A172 (cell line): ENCODE data around the gene RFTN1. TPM values are rescaled to one million over a fixed set of nuclear protein-coding genes. Genes with fewer than 3 reads are reported as not detected.
A peak's percentile ranks its signal among the peaks of the same experiment; 100 is the strongest.

Source experiments
- DNase-seq: peaks from one replicate; pipeline ENCODE4 v3.0.0-alpha.2; 2015; ENCODE audit warnings: low spot score
- total RNA-seq: library from RNA; depleted of rRNA; stranded (reverse); fragments of >200 nt; shearing (Covaris generic); gene quantifications from 2 replicates; pipeline ENCODE4 v1.2.3, GENCODE V29; 2014

The RFTN1 gene
- total RNA-seq, 1 experiment from 2014 or later = 52.1 TPM

DNA sequence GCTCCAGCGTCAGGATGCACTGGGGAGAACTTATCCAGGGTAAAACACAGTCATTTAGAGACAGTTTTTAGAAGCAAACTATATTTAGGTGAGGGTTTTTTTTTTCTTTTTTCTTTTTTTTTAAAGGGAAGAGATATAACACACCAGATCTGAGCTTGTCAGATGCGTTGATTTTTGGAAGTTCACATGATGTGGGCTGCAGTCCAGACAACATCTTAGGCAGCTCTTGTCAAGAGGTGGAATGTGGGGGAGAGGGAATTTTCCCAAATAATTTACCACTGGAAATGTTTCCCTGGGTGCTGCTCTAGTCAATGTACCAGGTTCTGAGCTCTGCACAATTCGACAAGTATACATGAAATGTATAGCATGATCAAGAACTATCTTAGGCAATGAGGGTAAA lies 155.2 kb downstream of the RFTN1 start:
- no peak for DNase-seq

DNA sequence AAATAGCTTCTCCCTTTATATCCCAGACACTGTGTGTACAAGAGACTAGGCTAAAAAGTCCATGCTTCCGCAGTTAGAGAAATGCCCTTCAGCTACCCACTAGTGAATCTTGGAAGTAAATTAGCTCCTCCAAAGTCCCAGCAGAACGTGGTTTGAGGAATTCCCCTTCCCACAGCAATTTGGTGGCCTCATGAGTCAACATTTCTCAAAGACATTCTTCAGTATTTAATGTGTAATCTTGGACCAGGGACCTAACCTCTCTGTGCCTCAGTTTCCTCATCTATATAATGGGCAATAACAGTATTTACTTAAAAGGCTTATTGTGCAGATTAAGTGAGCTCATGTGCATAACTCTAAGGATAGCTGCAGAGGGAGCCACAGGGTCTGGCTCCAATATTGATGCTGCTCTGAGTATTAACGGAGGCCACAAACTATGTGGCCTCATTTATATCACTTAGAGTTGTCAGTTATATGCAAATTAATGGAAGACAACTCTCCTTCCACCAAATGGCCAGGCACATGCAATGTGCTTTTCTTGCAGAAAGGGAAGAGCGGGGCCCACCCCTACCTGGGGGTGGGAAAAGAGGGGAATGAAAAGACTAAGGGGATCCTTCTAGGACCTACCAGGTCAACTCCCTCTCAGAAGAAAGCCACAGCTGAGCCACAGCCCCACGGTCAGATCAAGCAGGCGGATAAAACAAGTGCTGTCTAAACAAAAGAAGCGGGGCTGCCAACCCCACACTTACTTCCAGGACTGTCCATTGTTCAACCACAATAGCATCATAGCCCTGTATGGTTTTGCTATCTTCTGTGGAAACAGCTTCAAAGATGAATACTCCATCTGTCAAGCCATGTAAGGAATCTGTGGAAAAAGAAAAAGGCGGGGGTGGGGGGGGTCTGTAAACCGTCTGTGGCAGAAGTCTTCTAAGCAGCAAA lies 156.0 kb downstream of the RFTN1 start:
- no peak for DNase-seq

DNA sequence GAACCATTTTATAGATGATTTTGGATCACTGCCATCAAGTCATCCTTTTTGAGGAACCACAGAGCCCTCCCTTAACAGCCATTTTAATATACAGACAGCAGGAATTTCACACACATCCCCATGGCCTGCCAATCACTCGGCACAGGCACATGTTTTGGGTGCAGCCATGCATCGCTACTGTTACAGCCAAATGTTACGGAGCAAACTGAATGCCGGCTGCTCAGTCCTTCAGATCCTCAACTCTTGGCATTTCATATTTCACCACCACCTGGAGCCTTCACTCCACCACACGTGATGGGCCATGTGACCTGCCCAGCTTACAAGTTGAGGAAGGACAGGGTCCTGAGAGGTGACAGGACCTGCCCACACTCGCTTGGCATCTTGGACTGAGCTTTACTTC lies 157.7 kb downstream of the RFTN1 start:
- no peak for DNase-seq

DNA sequence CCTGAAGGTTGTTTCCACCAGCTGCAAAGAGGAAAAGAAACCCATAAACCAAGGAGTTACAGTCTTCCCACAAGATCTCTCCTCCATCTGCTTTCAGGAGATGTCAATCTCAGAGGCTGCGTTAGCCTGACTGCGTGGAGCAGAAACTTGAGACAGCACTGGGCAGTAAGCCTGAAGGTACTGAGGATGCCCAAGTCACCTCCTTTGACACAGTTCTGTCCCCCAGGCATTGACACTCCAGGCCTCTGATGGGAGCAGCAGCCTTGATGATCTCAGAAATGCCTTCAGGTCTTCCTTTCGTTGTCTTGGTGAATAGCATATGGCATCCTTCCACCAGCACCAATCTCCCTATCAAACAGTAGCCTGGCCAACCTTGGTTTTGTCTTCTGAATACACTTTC lies 159.2 kb downstream of the RFTN1 start:
- no peak for DNase-seq

DNA sequence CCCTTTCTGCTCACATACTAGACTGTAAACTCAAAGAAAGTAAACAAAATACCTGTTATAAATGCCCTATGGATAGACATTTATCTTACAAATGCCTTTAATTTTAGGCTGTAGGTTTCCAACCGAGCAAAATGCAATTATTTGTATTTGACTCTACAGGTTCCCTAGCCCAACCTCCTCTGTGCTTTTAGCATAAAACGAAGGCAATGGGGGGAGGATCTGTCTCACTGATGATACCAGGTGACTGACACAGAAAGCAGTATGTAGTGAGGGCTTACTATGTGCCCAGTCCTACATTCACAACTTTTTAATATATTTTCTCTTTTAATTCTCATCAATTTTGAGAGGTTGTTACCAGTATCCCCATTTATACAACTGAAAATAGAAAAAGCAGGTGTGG lies 161.1 kb downstream of the RFTN1 start:
- no peak for DNase-seq

DNA sequence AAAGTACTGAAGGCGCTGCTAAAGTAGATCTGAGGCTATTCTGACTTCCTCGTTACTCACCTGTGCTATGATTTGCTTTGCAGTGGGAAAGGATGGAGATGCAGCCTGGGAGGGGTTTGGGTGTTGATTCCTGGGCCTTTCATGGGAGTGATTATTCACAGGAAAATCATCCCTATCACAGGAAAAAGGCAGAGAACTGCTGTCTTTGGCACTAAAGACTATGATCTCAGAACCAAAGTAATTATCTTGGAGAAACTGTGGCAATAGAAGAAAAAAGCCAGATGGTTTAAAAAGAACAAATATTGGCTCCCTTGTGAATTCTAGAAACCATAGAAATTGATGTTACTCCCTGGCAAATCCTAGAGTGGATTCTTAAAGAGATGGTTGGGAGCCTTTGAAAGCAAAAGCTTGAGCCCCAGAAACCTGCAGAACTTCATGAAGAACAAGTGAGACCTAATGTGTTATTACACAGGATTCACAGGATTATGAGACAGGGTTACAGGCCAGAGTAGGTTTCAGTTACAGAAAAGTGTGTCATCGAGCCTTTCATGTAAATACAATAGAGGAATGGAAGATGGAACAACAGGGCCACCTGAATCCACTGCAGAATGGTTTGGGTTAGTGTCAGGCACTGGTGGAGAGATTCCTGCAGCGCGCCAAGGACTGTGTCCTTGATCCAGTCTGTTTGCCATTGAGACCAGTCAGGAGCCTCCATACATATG lies 162.7 kb downstream of the RFTN1 start:
- no peak for DNase-seq

DNA sequence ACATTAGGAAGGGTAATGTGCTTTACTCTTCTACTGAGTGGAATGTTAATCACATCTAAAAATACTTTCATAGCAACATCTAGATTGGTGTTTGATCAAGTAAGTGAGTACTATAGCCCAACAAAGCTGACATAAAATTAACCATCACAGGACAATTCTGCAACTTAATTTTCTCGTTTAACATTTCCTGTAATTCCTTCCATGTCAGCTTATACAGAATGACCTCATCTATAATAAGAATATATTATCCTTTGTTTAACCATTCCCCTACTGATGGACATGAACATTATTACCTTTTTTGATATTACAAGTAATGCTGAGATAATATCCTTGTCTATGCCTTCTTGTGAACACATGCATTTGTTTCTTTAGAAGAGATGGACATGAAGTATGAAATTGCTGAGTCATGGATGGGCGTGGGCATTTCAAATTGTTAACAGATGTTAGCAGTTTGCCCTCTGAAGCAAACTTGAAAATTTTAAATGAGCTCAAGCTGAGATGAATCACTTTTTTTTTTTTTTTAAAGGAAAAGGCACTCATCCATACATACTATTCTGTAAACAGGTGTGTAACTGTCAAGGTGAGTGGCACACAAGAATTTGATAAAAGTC lies 163.4 kb downstream of the RFTN1 start:
- peak; percentile 40 for DNase-seq

DNA sequence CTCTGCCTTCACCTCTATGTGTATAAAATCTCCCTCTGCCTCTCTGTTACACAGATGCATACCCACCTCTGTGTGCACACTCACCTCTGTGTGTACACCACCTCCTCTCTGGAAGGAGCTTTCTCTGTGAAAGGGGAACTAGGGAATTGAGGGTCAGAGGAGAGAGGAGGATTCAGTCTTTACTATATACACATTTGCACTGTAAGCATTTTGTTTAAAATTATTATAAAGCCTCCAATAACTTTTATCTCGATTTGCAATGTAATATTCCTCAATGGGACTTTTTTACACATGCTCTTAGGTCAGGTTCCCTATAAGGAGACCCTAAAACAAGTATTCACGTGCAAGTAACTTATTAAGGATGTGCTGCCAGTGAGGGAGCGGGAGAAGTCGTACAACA lies 166.0 kb downstream of the RFTN1 start:
- DNase-seq = no peak

DNA sequence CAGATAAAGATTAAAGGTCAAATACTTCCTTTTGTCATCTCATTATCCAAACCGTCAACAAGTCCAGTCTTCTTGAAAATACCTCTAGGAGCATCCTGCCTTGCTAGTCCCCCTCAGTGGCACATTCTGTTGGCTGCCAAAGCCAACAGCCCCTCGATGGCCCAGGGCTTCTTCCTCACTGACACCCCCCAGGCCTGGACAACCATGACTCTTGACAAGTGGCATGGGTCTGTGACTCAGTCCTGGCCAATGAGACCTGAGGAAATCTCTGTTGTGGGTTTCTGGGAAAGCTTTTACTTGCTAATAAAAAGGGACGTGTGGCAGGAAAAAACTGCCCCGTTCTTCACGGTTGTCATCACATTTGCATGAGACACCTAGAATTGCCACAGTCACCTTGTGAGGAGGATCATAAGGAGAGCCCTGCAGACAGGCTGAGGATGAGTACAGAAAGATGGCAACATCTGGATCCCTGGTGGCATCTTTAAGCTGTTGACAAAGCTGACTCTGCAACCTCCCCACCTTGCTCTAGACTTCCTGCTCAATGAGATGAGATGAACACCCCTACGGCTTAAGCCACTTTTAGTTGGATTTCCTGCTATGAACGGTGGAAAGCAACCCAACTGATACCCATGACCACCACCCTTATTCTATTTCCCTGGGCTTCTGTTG lies 167.0 kb downstream of the RFTN1 start:
- no peak for DNase-seq

DNA sequence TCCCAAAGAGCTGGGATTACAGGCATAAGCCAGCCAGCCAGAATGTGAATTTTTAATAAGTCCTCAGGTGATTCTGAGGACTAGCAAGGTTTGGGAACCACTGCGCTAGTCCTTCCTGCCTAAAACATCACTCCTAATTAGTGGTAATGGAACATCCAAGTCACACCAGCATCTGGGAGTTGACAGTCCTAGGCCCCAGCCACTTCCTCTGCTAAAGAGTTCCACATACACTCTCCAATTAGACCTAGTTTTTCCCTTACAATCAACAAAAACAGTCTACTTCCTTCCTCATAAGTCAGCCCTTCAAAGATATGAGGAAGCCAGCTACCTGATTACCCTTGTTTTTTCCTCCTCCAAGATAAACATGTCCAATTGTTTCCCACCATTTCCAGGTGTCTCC lies 170.4 kb downstream of the RFTN1 start:
- no peak for DNase-seq

DNA sequence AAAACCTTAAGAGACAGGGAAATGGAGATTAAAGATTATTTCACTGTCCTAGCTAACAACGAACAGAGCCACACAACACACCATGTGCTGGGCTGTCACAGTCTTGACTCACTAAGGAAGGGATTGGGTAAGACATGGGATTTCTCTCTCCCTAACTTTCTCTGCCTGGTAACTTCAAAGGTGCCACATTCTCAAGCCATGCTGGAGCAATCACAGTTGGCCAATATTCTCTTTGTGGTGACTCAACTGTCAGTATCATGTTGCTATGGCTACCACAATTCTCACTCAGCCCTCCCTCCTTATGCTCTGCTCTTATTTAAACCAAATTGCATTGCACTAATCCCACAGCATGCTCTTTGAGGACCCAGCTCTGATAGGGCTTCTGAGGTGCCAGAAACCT lies 174.5 kb downstream of the RFTN1 start:
- DNase-seq = peak; percentile 72

DNA sequence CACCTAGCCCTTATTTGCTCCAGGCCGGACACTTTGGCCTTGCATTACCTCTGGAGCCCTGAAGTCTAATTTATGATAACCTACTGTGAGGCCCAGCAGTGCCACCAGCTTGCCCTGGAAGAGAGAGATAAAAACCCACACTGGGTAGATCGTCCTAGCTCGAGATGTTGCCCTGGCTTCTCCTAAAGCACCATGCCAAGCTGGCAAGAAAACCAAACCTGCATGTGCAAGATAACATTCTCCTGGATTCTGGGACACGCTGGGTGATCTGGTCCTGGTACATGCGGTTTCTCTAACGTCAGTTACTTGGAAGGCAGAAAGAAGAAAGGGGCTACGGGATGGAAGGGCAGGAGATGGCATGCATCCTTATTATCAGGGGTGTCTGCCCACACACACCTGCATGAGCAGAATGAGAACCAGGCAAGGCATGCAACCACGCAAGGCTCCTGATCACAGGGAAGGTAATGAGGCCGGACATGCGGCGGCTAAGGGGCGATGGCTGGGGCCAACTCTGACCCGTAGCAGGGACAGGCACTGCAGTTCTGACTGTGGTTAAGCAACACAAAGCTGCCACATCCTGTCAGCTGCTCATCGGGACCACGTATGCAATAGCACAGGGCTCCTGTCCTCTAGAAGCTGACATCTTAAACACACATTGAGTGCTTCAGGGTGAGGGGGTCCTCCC lies 175.5 kb downstream of the RFTN1 start:
- no peak for DNase-seq

DNA sequence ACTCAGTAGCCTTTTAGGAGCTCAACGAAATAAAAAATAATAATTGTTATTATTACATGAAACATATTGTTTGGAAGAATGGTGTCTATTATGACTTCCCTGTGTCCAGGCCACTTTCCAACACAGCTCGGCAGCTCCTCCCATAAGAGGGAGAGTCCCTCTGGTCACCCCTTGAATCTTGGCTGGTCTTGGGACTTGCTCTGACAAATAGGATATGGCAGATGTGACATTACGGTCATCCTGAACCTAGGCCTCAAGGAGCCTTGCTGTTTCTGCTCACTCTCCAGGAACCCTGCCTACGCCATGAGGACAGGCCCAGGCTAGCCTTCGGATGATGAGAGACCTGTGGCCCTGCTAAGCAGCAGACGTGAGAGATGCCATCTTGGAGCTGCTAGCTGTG lies 176.7 kb downstream of the RFTN1 start:
- DNase-seq = no peak

DNA sequence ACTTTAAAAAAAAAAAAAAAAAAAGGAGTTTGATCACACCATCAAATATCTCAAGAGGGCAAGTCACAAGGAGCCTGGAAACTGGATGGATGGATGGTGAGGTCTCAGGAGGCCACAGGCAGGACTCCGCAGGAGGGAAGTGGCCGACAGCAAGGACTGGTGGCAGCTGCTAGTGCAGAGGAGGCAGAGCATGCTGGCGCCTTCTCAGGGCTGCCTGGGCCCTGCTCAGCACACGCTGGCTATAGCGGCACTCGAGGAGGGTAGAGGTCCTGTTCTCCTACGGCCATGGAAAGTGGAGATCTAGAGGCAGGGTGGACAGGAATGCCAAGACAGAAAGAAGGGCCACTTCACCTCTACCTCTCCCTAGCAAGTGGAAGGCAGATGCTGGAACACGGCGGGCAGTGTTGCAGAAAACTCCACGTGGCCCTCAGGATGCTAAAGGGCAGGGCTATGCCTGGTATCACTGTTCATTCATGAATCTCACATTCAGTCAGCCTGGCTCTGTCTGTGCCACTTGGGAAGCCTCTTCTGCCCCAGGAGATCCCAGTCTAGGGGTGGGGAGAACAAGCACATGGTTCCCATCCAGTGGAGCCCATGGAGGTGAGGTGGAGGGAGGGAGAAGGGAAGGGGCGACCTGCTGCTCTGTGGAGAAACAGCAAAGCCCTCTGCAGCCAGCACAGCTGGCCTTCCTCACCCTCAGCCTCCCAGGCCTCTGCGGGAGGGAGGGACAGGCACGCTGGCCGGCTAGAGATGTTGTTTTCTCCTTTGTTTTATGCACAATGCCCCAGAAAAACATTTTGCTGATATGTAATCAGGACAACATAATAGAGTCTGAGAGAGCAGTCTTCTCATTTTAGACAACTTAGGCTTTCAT lies 177.5 kb downstream of the RFTN1 start:
- no peak for DNase-seq

DNA sequence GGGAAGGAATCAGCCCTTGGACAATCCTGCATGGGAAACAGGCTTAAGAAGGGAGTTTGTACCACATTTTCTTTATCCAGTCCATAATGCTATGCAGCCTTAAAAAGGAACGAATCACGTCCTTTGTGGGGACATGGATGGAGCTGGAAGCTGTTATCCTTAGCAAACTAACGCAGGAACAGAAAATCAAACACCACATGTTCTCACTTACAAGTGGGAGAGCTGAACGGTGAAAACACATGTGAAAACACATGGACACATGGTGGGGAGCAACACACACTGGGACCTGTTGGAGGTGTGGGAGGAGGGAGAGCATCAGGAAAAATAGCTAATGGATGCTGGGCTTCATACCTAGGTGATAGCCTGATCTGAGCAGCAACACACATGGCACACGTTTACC lies 178.2 kb downstream of the RFTN1 start:
- DNase-seq = no peak

DNA sequence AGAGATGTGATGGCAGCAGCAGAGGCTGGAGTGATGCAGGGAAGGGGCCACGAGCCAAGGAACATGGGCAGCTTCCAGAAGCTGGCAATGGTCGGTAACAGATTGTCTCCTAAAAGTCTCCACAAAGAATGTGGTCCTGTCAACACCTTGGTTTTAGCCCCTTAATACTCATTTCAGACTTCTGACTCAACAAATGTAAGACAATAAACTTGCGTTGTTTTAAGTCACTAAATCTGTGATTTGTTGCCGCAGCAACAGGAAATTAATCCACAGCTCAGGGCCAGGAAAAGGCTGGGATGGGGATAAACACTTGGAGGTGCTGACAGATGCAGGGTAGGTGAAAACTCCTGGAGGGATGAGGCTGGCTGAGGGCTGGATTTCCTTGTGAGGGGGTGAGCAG lies 178.6 kb downstream of the RFTN1 start:
- peak; percentile 12 for DNase-seq

DNA sequence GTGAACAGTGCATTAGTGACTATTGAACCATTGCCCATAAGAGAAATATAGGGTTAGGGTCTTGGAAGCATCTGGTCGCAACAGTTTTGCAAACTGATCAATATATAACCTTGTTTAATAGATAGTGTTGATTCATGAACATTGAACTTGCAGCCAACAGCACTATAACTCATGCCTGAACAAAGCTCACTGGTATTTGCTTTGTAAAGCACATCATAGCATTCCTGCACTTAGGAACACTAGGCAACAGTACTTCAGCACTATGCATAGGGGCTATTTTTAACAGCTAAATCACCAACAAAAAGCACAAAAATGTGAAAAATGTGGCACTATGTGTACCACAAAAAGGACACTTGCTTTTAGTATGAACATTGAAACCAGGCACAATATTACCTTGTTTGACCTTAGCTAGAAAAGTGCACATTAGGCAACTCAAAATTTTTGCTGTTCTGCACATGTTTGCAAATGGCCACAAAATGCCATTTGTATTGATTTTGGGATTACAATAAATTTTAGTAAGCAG lies 180.5 kb downstream of the RFTN1 start:
- DNase-seq = peak; percentile 49

DNA sequence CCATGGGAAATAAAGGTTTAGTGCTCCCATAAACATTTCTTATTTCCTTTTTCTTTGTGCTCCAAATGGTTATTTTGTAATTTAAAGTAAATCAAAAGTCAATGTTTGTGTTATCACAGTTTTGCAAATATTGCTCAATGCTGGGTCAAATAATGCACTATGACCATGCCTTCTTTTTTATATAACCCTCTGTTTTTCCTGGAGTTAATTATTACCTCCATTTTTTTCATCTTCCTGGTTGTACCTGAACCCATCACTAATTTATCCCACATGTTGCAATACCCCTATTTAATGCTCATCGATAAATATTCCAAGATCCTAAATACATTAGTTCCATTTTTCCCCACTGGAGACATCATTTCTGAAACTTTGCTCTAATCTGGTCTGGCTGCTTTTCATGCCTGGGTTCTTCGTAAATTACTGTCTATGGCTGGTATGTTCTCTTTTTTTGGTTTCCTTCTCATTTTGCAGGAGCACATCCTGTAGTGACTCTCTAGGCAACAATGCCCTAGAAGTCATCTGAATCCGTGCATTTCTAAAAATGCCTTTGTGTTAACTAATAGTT lies 182.1 kb downstream of the RFTN1 start:
- DNase-seq = no peak

DNA sequence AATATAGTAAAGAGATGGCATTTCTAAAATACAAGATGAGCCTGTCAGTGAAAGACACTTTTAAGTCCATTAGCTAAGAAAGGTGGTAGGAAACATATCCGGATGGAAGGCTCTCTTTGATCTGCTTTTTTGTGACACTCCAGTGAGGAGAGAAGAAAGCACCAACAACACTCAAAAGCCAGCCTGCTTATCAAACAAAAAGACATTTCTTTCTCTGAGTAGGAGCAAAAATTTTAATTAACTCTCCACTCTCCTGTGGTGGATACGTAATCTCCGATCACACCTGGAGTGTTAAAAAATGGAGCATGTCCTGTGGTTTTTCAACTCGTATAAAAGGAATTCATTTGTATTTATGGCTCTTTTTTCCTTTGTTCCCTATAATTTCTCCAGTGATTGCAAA lies 183.1 kb downstream of the RFTN1 start:
- no peak for DNase-seq

DNA sequence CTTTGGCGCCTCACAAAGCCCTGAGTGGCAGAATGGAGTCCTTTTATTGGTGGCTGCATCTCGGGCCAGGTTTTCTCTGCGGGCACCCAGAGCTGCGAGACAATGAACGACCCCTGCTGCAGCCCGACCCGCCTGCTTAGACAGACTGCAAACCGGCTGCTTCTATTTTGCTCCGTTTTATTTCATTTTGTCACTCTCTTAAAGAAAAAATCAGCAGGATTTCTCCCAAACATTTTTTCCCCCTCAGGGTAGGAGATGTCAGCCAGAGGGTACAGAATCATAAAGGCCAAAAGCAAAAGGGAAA lies 183.7 kb downstream of the RFTN1 start:
- DNase-seq = no peak
